ENCODE measurements around the gene GCN1.

GRCh38 chr12:120228041-120228290 lies 33.5 kb upstream of the GCN1 start:
- TF ChIP-seq CTCF (conservative IDR thresholded peaks at IDR 0.05; ENCODE audit: low read length) = no peak
- TF ChIP-seq EZH2phosphoT487 (IDR thresholded peaks at IDR 0.05; ENCODE audit: borderline replicate concordance, low read depth, low read length) = no peak

Measured in OCI-LY7 (cell line).